Activated CD4-positive, alpha-beta T cell treated with anti-CD3 and anti-CD28 coated beads, Interleukin-10, Interleukin-2, amounts not matched to agents 100 ng/mL and 50 ng/mL, durations not matched to agents 16 hours and 8 hours (primary cell): ENCODE measurements around the gene SERGEF.

ENCODE experiments used
- DNase-seq: peaks from one replicate; pipeline ENCODE4 v3.0.0-alpha.2; 2020

SERGEF gene

GRCh38 chr11:17745023-17745772 is 267.6 kb downstream of the SERGEF start:
- DNase-seq, result no peak

GRCh38 chr11:17744151-17744940 is 268.5 kb downstream of the SERGEF start:
- no peak for DNase-seq

GRCh38 chr11:17743808-17744119 is 269.1 kb downstream of the SERGEF start:
- DNase-seq, result no peak

- DNase-seq, result no peak
Measured at GRCh38 chr11:17743026-17743807, 269.6 kb downstream of the SERGEF start.

GRCh38 chr11:17742019-17742418 is 270.8 kb downstream of the SERGEF start:
- no peak for DNase-seq

- DNase-seq, result no peak
Measured at GRCh38 chr11:17741487-17741886, 271.4 kb downstream of the SERGEF start.

- DNase-seq, result no peak
Measured at GRCh38 chr11:17740649-17741235, 272.1 kb downstream of the SERGEF start.

- no peak for DNase-seq
Measured at GRCh38 chr11:17739945-17740338, 272.9 kb downstream of the SERGEF start.

GRCh38 chr11:17738151-17738973 is 274.5 kb downstream of the SERGEF start:
- no peak for DNase-seq
